K562 (cell line): ENCODE measurements around the gene SFN. TPM values are rescaled to one million over a fixed set of nuclear protein-coding genes. Genes with fewer than 3 reads are reported as not detected.

Experiments used
- ELK1 ChIP-seq: sonication (generic); formaldehyde crosslinking; IDR thresholded peaks from 2 replicates; pipeline ENCODE4 v1.8.1; 2022; ENCODE audit warnings: missing genetic modification reagents
- GABPA ChIP-seq: fragments of 200-800 bp; sonication (Bioruptor generic); conservative IDR thresholded peaks from 2 replicates; pipeline ENCODE4 v1.6.1; 2016; ENCODE audit warnings: low read depth, missing genetic modification characterization, missing compliant biosample characterization
- ZNF431 ChIP-seq: sonication (generic); formaldehyde crosslinking; IDR thresholded peaks from 2 replicates; pipeline ENCODE4 v1.8.0; 2022; ENCODE audit warnings: mild to moderate bottlenecking, missing genetic modification reagents
- polyA plus RNA-seq, 8 experiments: library from polyadenylated mRNA; depleted of rRNA in 4 of 8; stranded (reverse) in 5 of 8; unstranded in 3 of 8; fragments of >200 nt; fragmentation: Nextera tagmentation in 2 of 8; fragmentation: Illumina TruSeq in 1 of 8; extraction: Ambion mirVana in 2 of 8; extraction: Trizol in 1 of 8; gene quantifications; 2 replicates each; pipeline versions ENCODE4 v1.2.1 to v1.2.3, GENCODE V29; 2011 to 2014; ENCODE audit warnings: inconsistent platforms in 1 of 8, missing spikeins in 1 of 8
- total RNA-seq, 7 experiments: library from RNA; depleted of rRNA in 6 of 7; stranded (reverse); fragments of >200 nt in 6 of 7; fragmentation: Illumina TruSeq in 2 of 7; extraction: Trizol in 2 of 7; gene quantifications; 2 replicates each; pipeline versions ENCODE4 v1.2.1 to v1.2.3, GENCODE V29; 2011 to 2021; ENCODE audit warnings: low replicate concordance in 1 of 7
- TF ChIP-seq, protein P1 (sequence below): fragments of 450-650 bp; IDR thresholded peaks from 2 replicates; pipeline ENCODE4 v1.6.1; 2018; ENCODE audit warnings: mild to moderate bottlenecking, low read depth; ENCODE audit not compliant: partially characterized antibody
- TF ChIP-seq, protein P2 (sequence below), 2 experiments: fragments of 250-450 bp in 1 of 2; fragments of 450-650 bp in 1 of 2; sonication (Bioruptor Pico) in 1 of 2; IDR thresholded peaks; 2 replicates each; pipeline versions ENCODE4 v1.6.1 to v1.8.0; 2016 to 2021; ENCODE audit warnings: mild to moderate bottlenecking in 2 of 2, moderate library complexity in 2 of 2, missing compliant biosample characterization in 1 of 2, missing genetic modification characterization in 1 of 2

SFN gene
- total and polyA plus RNA-seq, 9 of the 15 experiments (the other 6 are each of a cell fraction or from before 2014, with no cell fraction given) = 0.10 to 3.8 (median 2.0) TPM

DNA sequence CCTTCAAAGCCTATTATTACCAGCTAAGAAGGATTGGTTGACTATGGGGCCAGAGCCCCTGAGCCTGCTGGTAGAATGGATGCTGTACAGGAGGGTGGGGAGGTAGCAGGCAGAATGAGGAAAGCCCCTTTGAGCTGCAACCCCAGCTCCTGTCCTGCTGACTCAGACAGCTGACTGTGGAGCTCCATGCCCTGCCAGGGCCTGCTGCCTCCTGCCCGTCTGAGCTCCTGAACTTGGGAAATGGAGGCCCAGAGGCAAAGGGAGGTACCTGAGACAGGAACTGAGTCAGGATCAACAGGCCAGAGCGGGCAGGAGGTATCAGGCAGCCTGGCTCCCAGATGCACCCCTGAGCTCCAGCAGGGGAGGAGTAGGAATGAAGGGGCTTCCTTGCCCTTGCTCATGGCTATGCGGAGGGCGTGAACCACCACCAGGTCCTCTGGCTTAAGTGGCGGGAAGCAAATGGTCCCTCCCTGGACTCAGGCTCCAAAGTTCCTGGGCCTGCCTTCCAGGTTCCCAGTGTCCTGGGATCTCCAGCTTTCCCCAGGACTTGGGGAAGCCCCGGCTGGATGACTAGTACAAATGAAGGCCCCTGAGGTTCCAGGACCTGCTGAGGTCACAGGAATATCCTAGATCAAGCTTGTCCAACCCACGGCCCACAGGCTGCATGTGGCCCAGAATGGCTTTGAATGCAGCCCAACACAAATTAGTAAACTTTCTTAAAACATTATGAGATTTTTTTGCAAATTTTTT, 3.9 kb upstream of the SFN start (continued):
- TF ChIP-seq, protein P1, sequence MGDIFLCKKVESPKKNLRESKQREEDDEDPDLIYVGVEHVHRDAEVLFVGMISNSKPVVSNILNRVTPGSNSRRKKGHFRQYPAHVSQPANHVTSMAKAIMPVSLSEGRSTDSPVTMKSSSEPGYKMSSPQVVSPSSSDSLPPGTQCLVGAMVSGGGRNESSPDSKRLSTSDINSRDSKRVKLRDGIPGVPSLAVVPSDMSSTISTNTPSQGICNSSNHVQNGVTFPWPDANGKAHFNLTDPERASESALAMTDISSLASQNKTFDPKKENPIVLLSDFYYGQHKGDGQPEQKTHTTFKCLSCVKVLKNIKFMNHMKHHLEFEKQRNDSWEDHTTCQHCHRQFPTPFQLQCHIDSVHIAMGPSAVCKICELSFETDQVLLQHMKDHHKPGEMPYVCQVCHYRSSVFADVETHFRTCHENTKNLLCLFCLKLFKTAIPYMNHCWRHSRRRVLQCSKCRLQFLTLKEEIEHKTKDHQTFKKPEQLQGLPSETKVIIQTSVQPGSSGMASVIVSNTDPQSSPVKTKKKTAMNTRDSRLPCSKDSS = no peak
- TF ChIP-seq, protein P2, sequence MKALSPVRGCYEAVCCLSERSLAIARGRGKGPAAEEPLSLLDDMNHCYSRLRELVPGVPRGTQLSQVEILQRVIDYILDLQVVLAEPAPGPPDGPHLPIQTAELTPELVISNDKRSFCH (CRISPR knock-in tag; IDR thresholded peaks at IDR 0.05) = no peak
- TF ChIP-seq, protein P2 (tag; IDR thresholded peaks at IDR 0.05) = no peak
- TF ChIP-seq ZNF431 (CRISPR knock-in tag) = no peak
- TF ChIP-seq GABPA (tag) = no peak
- no peak for TF ChIP-seq ELK1 (CRISPR knock-in tag)
